H1 (cell line): Measurements from ENCODE around the gene HOGA1. TPM values are rescaled to one million over a fixed set of nuclear protein-coding genes. Genes with fewer than 3 reads are reported as not detected.

ENCODE experiments used
- ASH2L ChIP-seq: fragments of 200-600, 300-600 bp; sonication (generic); IDR thresholded peaks from one replicate; pipeline ENCODE4 v1.7.1; 2017; ENCODE audit warnings: low read length
- ATF2 ChIP-seq: IDR thresholded peaks from 2 replicates; pipeline ENCODE4 v1.6.1; 2012; ENCODE audit warnings: low read length, inconsistent platforms
- BCL11A ChIP-seq, 2 experiments: IDR thresholded peaks; one replicate each; pipeline ENCODE4 v1.6.1; 2011; ENCODE audit warnings: low read depth in 2 of 2, low read length in 2 of 2, mild to moderate bottlenecking in 2 of 2
- CHD2 ChIP-seq: IDR thresholded peaks from 2 replicates; pipeline ENCODE4 v1.6.1; 2012; ENCODE audit warnings: low read length, improper control_type of control experiment
- CREB1 ChIP-seq: IDR thresholded peaks from 2 replicates; pipeline ENCODE4 v1.6.1; 2012; ENCODE audit warnings: inconsistent platforms
- CTBP2 ChIP-seq: IDR thresholded peaks from 2 replicates; pipeline ENCODE4 v1.7.0; 2011; ENCODE audit warnings: borderline replicate concordance, mild to moderate bottlenecking, moderate library complexity, mixed read lengths, low read length; ENCODE audit not compliant: insufficient read depth, insufficient read length
- CTCF ChIP-seq, 3 experiments: IDR thresholded peaks; 1 replicate in 2 of 3; 2 replicates in 1 of 3; pipeline versions ENCODE4 v1.5.1 to v1.6.1; 2011; ENCODE audit warnings: low read length in 3 of 3, mild to moderate bottlenecking in 3 of 3, inconsistent platforms in 2 of 3, low read depth in 1 of 3, moderate library complexity in 1 of 3; ENCODE audit not compliant: insufficient read depth in 1 of 3; ENCODE audit errors: control extremely low read depth in 1 of 3
- E2F6 ChIP-seq: IDR thresholded peaks from 2 replicates; pipeline ENCODE4 v1.6.1; 2012; ENCODE audit warnings: inconsistent platforms
- EZH2 ChIP-seq: fragments of 200-600 bp; sonication (generic); IDR thresholded peaks from 2 replicates; pipeline ENCODE4 v1.7.1; 2012; ENCODE audit warnings: low read depth, mild to moderate bottlenecking, moderate library complexity, low read length, inconsistent platforms; ENCODE audit not compliant: severe bottlenecking
- HDAC2 ChIP-seq, 2 experiments: fragments of 300-600 bp in 1 of 2; sonication (generic) in 1 of 2; IDR thresholded peaks; 2 replicates each; pipeline ENCODE4 v1.6.1; 2011 to 2012; ENCODE audit warnings: low read depth in 2 of 2, low read length in 2 of 2, mild to moderate bottlenecking in 2 of 2, moderate library complexity in 2 of 2, borderline replicate concordance in 1 of 2, inconsistent platforms in 1 of 2
- JUN ChIP-seq: IDR thresholded peaks from 2 replicates; pipeline ENCODE4 v1.6.1; 2011; ENCODE audit warnings: low read depth, mild to moderate bottlenecking, improper control_type of control experiment, low read length
- PHF8 ChIP-seq: fragments of 200-600 bp; sonication (generic); conservative IDR thresholded peaks from 2 replicates; pipeline ENCODE4 v1.7.1; 2012; ENCODE audit warnings: low read depth, mild to moderate bottlenecking, inconsistent platforms, low read length, moderate library complexity
- POLR2AphosphoS5 ChIP-seq: IDR thresholded peaks from 2 replicates; pipeline ENCODE4 v1.6.1; 2011; ENCODE audit warnings: low read depth, low read length
- RBBP5 ChIP-seq: IDR thresholded peaks from 2 replicates; pipeline ENCODE4 v1.7.1; 2012; ENCODE audit warnings: low read depth, mild to moderate bottlenecking, inconsistent platforms, low read length, moderate library complexity, borderline replicate concordance
- USF2 ChIP-seq: IDR thresholded peaks from 2 replicates; pipeline ENCODE4 v1.6.1; 2011; ENCODE audit warnings: low read length, improper control_type of control experiment
- YY1 ChIP-seq: IDR thresholded peaks from 2 replicates; pipeline ENCODE4 v1.6.1; 2011; ENCODE audit warnings: low read depth, mild to moderate bottlenecking, low read length
- polyA plus RNA-seq, 7 experiments: library from polyadenylated mRNA; depleted of rRNA in 3 of 7; stranded (reverse) in 5 of 7; unstranded in 2 of 7; fragments of >200 nt in 5 of 7; fragments of 200-250 nt in 2 of 7; gene quantifications; 1 replicate in 5 of 7; 2 replicates in 1 of 7; 4 replicates in 1 of 7; pipeline versions ENCODE4 v1.2.1 to v1.2.3, GENCODE V29; 2011 to 2013; ENCODE audit warnings: missing spikeins in 2 of 7, mixed read lengths in 2 of 7
- total RNA-seq: library from RNA; stranded (reverse); fragmentation: NEBNext Ultra II Directional; extraction: Animal tissue kit (Norgen Biotek cat#: 25700); gene quantifications from 2 replicates; pipeline ENCODE4 v1.2.1, GENCODE V29; 2021

HOGA1 gene
- total and polyA plus RNA-seq, 2 of the 8 experiments (the other 6 are each of a cell fraction or from before 2014, with no cell fraction given): 0.28 to 1.00 TPM

- peak; percentile 42; the same call in 1 of the 2 replicates for TF ChIP-seq POLR2AphosphoS5
- TF ChIP-seq PHF8: peak; percentile 71; the same call in 1 of the 2 replicates
- TF ChIP-seq JUN: no peak
- peak; percentile 49 for TF ChIP-seq CREB1
- no peak for TF ChIP-seq EZH2
- TF ChIP-seq BCL11A (IDR thresholded peaks at IDR 0.05; ENCODE audit: low read depth in 2 of 2, low read length in 2 of 2): no peak
- no peak for TF ChIP-seq ATF2
- peak; percentile 79 for TF ChIP-seq ASH2L
- TF ChIP-seq HDAC2 (IDR thresholded peaks at IDR 0.05; ENCODE audit: borderline replicate concordance in 1 of 2, low read depth in 2 of 2, low read length in 2 of 2): peak in 1 of 2 experiments; percentile 42; a peak in 1 of 4 replicates
- no peak for TF ChIP-seq CTCF (IDR thresholded peaks at IDR 0.05; ENCODE audit: control extremely low read depth in 1 of 3, insufficient read depth in 1 of 3, low read depth in 1 of 3, low read length in 3 of 3)
- TF ChIP-seq CHD2: peak; percentile 90
- TF ChIP-seq RBBP5: peak; percentile 56; the same call in 1 of the 2 replicates
- TF ChIP-seq E2F6: peak; percentile 52
- no peak for TF ChIP-seq CTBP2
- TF ChIP-seq YY1: peak; percentile 99
- TF ChIP-seq USF2: no peak
These were observed 49.0 kb downstream of the HOGA1 start, which contains the start of gene MORN4 (continued) for GRCh38 chr10:97632949-97633884.
